Activated effector memory CD4-positive, alpha-beta T cell treated with anti-CD3 and anti-CD28 coated beads, Interleukin-2, amount 50 U/mL, for 16 hours (primary cell): Measurements from ENCODE around the gene ZNF646.

Source experiments
- DNase-seq: peaks from one replicate; pipeline ENCODE4 v3.0.0-alpha.2; 2020

Gene ZNF646, protein sequence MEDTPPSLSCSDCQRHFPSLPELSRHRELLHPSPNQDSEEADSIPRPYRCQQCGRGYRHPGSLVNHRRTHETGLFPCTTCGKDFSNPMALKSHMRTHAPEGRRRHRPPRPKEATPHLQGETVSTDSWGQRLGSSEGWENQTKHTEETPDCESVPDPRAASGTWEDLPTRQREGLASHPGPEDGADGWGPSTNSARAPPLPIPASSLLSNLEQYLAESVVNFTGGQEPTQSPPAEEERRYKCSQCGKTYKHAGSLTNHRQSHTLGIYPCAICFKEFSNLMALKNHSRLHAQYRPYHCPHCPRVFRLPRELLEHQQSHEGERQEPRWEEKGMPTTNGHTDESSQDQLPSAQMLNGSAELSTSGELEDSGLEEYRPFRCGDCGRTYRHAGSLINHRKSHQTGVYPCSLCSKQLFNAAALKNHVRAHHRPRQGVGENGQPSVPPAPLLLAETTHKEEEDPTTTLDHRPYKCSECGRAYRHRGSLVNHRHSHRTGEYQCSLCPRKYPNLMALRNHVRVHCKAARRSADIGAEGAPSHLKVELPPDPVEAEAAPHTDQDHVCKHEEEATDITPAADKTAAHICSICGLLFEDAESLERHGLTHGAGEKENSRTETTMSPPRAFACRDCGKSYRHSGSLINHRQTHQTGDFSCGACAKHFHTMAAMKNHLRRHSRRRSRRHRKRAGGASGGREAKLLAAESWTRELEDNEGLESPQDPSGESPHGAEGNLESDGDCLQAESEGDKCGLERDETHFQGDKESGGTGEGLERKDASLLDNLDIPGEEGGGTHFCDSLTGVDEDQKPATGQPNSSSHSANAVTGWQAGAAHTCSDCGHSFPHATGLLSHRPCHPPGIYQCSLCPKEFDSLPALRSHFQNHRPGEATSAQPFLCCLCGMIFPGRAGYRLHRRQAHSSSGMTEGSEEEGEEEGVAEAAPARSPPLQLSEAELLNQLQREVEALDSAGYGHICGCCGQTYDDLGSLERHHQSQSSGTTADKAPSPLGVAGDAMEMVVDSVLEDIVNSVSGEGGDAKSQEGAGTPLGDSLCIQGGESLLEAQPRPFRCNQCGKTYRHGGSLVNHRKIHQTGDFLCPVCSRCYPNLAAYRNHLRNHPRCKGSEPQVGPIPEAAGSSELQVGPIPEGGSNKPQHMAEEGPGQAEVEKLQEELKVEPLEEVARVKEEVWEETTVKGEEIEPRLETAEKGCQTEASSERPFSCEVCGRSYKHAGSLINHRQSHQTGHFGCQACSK (N-terminal part only)

DNA sequence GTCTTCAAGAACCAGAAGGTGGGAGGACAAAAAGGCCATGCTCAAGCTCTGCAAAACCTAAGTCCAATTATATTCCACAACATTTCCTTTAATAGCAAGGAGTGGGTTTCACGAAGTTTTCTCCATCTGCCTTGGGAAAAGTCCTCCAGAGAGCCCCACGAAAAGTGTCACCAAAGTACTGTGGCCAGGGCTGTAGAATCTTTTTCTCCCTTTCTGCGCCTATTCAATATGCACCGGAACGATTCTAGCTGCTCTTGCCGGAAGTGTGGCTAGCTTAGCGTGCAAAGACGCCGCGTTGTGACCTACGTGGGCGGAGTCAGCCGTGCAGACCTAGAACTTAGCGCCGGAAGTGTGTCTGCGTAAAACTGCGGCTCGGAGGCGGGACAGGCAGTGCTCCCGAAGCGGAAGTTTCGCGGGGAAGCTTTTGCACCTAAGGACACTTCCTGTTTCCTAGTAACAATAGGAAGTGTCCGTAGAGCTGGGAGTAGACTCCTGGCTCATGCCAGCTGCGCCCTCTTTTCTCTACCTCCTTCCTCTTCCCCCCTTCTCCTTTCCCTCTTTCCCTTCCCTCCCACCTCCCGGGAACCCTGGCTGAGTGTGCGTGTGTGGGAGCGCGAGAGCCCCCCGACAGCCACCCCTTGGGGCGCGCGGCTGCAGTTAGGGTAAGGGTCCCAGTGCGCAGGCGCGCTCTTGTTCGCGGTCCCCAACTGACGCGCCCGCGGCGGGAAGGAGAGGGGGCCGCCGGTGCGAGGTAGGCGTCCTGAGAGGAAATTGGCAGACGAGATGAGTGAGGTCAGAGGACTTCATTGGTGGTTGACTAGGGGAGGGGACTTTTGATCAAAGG lies at the start of gene ZNF646, which contains the start of gene ZNF668:
ZNF646 (plus strand) TSS at position 453 of the 844 bp plus-strand sequence. CDS start 1,903 bp downstream, outside the sequence.
ZNF668 (minus strand) TSS at position 271 of the 844 bp plus-strand sequence. CDS start 9,781 bp downstream, outside the sequence.
- peak; percentile 99 for DNase-seq

DNA sequence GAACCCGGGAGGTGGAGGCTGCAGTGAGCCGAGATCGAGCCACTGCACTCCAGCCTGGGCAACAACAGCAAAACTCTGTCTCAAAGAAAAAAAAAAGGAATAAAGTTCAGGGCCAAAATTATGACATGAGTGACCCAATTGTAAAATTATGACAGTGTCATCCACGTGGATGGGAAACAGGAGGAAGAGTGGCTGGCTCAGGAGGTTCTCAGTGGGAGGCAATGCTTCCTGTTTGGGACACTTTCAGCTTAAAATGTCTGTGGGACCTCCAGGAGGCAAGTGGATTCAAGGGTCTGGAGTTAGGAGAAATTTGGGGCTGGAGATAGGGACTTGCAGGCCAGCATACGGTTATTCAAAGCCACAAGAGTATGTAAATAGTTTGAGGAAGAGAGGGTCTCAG lies 48.9 kb upstream of the ZNF646 start:
- DNase-seq, result no peak

DNA sequence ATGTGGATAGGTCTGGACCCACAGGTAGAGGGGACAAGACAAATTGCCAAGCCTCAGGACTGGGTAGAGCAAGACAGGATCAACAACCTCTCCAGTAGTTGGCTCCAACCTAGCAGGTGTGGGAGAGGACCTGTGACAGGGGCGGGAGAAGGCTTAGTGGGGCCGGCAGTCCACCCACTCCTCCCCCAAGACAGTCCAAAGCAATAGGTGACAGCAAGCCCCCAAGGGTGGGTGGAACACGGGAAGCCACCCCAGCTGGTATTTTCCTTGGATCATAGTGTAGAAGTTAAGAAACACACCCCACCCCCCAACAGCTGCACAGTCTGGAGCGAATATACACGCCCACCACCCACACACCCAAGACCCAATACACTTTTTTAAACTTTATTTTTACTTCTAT lies 45.0 kb upstream of the ZNF646 start:
- DNase-seq, result no peak

DNA sequence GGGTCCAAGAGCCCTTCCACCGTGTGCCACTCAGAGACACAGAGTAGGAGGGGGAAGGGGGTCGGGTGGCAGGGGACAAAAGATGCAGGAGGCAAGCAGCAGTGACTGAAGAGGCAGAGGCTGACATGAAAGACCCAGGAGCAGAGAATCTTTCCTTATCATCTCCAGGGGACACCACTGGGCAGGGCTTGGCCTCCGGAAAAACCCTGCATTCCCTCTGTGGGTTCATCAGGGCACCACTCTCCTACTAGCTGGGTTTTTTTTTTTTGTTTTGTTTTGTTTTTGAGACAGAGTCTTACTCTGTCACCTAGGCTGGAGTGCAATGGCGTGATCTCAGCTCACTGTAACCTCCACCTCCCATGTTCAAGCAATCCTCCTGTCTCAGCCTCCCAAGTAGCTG lies 42.9 kb upstream of the ZNF646 start:
- no peak for DNase-seq

DNA sequence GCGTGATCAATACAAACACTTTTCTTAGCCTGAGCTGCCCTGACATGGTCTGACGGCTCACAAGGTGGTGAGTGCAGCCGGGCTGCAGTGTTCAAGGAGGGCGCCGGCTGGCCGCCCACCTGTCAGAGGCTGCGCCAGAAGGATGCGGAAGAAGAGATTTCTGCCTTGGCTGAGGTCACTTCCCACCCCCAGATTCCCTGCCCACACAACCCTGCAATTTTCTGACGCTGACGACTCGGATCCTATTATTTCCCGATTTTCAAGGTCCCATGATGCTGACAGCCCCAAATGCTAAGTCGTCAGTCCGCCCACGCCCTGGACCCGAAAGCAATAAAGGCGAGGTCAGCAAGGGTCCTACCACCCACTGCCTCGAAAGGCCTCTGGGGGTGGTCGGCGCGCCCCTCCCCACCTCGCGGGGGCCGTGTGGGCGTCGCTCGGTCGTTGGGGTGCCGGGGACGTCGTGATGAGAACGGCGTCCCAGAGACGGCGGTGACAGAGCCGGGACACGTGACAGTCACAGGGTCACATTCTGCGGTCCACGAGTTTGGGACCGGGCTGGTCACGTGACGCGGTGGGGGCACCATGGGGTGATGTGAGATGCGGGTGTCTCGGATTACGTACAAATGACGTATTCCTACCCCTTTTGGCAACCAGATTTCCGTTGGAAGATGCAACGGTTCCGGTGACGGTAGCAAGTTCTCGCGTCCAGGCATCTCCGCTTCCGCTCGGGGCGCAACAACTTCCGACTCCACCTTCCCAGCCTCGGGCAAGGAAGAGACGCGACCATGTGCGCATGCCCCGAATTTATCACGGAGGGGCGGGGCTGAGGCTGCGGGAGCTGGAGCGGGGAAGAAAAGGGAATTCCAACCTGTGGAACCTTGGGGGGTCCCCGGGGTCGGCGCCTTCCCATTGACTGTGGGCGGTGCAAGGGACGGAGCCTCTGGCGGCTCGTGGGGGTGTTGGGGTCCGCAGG lies 41.2 kb upstream of the ZNF646 start, which contains the start of gene STX4:
STX4 (plus strand) TSS at position 823 of the 973 bp plus-strand sequence. CDS start 248 bp downstream, outside the sequence.
- peak; percentile 99 for DNase-seq

DNA sequence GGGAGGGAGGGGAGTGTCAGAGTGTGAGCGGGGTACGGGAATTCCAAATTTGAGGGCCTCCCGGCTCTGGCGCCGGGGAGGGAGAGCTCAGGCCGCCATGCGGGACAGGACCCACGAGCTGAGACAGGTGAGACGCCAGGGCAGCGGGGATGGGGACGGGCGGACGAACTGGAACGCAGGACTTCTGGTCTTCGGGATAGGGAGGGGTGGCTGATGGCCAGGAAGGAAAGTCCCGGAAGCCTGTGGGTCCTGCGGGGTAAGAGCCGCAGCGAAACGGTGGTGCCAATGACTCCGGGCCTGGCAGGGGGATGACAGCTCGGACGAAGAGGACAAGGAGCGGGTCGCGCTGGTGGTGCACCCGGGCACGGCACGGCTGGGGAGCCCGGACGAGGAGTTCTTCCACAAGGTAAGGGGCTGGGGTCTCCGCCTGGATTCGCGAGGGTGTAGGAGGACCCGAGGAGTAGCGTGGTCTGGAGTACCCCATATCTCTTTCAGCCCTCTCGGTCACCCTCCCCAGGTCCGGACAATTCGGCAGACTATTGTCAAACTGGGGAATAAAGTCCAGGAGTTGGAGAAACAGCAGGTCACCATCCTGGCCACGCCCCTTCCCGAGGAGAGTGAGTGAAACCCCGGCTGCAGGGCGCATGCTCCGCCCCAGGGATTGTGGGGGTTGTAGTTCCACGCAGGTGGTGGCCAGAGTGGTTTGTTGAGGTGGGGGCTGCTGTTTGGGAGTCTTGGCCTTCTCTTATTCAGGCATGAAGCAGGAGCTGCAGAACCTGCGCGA lies 40.3 kb upstream of the ZNF646 start:
- DNase-seq, result peak; percentile 96

DNA sequence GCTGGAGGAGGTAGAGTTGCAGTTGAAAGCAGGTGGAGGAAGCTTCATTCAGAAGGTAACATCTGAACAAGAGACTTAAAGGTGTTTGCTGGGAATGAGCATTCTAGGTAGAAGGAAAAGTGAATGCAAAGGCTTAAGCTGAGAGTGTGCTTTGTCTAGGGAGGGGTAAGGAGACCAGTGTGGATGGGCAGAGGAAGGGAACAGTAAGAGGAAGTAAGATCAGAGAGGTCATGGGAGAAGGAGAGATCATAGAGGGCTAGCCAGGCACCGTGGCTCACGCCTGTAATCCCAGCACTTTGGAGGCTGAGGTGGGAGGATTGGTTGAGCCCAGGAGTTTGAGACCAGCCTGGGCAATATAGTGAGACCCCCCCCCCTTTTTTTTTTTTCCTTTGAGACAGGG lies 37.5 kb upstream of the ZNF646 start:
- DNase-seq, result no peak

DNA sequence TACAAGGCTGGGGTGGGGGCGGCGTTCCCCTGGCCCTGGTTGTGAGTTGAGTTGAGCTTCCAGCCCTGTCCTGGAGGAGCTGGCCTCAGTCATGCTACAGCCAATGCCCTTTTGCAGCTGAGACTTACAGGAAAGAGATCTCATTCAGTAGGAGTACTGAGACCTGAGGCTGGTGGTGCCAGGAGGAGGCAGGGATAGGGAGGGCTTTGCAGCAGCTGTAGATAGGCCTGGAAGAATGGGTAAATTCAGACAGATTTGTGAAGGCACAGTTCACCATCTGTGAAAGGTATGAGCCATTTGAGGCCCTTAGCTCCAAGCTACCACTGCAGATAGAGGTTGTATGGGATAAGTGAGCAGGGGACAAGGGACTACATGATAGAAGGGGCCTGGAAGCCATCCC lies 35.2 kb upstream of the ZNF646 start:
- DNase-seq, result no peak

DNA sequence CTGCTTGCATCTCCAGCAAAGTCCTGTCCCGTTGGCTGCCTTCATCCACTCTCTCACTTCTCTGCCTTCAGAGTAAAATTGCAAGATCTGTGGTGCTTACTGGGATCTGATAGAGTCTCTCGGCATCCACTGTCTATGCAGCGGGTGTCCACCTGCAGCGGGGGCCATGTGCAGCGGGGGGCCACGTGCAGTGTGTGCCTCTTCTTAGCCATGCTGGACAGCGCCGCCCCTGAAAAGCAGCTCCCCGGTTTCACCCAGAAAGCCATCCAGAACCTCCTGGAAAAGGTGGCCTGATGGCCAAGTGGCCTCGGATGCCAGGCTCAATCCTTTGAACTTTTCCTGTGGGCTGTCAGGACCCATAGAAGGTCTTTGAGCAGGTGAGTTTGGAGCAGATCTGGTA lies 31.4 kb upstream of the ZNF646 start:
- no peak for DNase-seq

DNA sequence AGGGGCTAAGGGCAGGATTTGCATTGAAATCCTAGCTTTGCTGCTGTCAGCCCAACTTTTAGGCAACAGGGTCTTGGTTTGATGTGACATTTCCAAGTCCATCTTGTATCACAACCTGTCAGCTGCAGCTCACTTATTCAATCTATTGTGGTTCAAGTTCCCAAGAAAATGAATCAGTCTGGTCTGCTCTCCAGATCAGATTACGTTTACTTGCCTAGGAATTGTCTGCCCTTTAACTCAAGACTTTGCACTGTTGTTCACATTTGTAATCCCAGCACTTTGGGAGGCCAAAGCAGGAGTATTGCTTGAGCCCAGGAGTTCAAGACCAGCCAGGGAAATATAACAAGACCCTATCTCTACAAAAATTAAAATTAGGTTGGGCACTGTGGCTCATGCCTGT lies 30.9 kb upstream of the ZNF646 start:
- no peak for DNase-seq

DNA sequence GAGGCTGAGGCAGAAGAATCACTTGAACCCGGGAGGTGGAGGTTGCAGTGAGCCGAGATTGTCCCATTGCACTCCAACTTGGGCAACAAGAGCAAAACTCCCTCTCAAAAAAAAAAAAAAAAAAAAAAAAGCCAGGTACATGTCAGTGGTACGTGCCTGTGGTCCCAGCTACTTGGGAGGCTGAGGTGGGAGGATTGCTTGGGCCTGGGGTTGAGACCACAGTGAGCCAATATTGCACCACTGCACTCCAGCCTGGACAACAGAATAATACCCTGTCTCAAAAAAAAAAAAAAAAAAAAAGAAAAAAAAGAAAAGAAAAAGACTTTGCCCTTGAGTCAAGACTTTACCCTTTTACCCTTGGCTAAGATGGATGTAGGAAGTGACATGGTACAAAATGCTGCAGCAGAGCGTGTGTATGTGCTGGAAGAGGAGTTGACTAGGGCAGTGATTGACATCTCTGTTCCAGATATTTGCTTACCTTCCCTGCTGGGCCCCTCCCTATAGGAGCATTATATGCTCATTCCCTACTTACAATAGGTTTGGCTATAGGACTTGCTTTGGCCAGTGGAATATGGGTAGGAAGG lies 30.2 kb upstream of the ZNF646 start:
- no peak for DNase-seq

DNA sequence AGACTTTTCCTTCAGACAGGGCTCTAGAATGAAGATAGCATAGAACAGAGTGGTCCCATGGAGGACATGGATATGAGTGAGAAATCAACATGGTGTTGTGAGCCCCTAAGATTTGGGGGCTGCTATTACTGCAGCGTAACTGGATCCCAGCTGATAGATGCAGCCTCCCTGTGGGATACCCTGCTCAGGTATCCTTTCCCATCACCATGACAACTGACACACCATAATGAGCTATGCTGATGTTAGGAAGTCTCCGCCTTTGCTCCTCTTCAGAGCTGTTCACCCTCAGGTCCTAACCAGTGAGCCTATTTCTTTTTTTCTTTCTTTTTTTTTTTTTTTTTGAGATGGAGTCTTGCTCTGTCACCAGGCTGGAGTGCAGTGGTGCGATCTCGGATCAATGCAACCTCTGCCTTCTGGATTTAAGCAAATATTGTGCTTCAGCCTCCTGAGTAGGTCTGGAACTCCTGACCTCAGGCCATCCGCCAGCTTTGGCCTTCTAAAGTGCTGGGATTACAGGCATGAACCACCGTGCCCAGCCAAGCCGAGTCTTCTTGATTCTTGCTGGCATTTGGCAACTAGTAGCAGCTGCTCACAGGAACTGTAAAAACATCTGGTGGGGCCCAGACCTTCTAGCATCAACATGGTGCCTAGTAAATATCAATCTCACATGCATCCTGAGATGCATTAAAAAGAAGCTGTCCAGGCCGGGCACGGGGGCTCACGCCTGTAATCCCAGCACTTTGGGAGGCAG lies 23.8 kb upstream of the ZNF646 start:
- DNase-seq, result no peak

DNA sequence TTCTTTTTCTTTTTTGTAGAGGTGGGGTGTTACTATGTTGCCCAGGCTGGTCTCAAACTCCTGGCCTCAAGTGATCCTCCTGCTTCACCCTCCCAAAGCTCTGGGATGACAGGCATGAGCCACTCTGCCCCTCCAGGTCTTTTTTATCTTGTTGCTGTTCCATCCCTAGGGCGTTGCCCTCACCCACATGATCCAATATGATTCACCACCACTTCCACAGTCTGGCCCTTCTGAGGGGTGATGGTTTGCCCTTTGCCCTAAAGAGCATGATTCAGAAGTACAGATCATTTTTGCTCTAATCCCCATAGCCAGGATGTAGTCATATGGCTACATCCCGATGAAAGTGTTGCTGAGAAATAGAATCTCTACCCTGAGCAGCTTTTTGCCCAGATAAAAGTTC lies 22.1 kb upstream of the ZNF646 start:
- DNase-seq, result no peak

DNA sequence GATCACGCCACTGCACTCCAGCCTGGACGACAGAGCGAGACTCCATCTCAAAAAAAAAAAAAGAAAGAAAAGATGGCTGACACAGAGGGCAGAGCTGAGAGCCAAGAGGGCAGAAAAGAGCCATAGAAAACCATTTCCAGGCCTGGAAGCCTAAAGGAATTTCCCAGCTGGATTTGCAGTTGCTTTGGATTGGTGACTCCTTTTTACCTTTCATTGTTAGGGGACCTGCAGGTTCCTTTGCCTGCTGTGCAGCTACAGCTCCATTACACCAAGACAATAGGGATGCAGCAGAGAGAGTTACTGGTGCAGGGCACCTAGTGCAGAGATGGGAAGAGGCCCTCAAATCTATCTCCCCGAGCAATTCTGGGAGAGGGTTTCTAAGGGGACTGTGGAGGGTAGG lies 18.6 kb upstream of the ZNF646 start:
- DNase-seq, result no peak

DNA sequence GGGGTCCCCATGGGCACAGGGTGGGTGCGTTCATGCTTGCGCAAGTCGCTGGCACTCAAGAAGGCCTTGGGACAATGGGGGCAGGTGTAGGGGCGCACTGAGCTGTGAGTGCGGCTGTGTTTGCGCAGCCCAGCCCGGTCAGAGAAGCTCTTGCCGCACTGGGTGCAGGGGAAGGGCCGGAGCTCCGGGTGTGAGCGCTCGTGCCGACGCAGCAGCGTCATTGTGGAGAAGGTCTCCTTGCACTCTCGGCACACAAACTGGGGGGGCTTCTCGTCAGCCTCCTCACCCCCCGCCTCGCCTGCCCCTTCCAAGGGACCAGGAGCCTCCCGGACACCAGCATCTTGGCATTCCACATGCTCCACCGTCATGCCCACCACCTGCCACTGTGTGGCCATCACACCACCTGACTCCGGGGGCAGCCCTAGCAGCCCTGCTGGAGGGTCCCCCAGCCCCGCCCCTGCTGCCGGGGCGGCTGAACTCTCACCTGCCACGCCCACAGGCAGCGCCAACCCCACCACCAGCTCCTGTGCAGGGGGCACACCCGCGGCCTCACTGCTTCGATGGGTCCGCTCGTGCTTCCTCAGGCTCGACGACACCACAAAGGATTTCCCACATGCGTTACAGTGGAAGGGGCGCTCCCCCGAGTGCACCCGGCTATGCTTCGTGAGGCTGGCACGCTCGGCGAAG lies 13.0 kb upstream of the ZNF646 start:
- no peak for DNase-seq

DNA sequence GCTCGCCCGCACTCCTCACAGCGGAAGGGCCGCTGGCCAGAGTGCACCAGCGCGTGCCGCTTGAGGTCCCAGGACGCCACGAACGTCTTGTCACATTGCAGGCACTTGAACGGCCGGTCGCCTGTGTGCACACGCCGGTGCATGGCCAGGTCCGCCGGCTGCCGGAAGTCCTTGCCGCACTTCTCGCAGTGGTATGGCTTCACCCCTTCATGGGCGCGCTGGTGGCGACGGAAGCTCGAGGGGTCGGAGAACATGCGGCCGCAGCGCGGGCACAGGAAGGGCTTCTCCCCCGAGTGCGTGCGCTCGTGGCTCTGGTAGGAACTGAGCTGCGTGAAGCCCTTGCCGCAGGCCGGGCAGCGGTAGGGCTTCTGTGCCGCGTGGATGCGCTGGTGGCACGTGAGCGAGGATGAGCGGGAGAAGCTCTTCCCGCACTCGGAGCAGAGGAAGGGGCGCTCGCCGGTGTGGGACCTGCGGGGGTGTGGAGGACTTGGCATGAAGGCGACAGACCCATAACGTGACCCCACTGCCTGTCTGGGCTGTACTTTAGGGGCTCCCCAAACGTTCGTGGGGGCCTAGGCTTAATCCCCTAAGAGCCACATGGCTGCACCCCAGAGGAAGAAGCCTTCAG lies 12.3 kb upstream of the ZNF646 start:
- no peak for DNase-seq

DNA sequence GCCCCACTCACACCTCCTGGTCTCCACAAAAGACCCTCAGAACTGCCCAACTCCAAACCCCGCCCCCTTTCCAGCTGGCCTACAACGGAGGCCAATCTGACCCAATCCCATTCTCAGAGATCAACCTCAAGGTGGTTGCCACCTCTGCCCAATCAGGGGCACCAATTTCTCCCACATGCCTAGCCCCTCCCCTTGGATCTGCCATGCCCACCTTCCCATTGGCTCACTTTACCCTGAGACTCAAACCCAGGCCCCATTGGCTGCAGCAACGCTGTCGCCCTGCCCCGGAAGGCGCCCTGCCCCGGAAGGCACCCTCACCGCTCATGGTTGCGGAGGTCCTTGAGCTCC lies 10.8 kb upstream of the ZNF646 start:
- DNase-seq, result no peak
